Caco-2 (cell line): ENCODE results near the gene LRRC10B. TPM values are rescaled to one million over a fixed set of nuclear protein-coding genes. Genes with fewer than 3 reads are reported as not detected.

Source experiments
- BruUV-seq: library from RNA; stranded (reverse); fragments of 400-500 nt; replicated peaks from 2 replicates; lab custom pipeline; 2021; lab: Mats Ljungman, UMichigan
- CTCF ChIA-PET: fragments of 300-600 bp; sonication (Branson Sonifier 250); formaldehyde crosslinking; loops from one replicate; lab custom pipeline; 2022; ENCODE audit warnings: antibody characterized with exemption; lab: Charles Lee
- POLR2A ChIA-PET: fragments of 300-600 bp; sonication (Branson Sonifier 250); formaldehyde crosslinking; loops from one replicate; lab custom pipeline; 2022; ENCODE audit warnings: antibody characterized with exemption; lab: Charles Lee
- DNase-seq, 2 experiments: peaks; one replicate each; pipeline versions ENCODE4 v3.0.0 to v3.0.0-alpha.2; 2020 to 2022
- H3K27me3 ChIP-seq: replicated peaks from 2 replicates; pipeline ENCODE4 v1.6.0; 2011; ENCODE audit warnings: low read length; ENCODE audit not compliant: control insufficient read depth, insufficient read depth
- H3K36me3 ChIP-seq: 2 replicates; pipeline ENCODE4 v1.5.1; 2011; ENCODE audit warnings: low read length; ENCODE audit not compliant: control insufficient read depth, insufficient read depth
- H3K4me1 ChIP-seq: fragments of 250-450 bp; sonication (Bioruptor Pico); 2 replicates; pipeline ENCODE4 v1.5.1; 2020; ENCODE audit warnings: mild to moderate bottlenecking
- H3K4me3 ChIP-seq: 2 replicates; pipeline ENCODE4 v1.5.1; 2011; ENCODE audit warnings: low read depth, mild to moderate bottlenecking, control low read depth, low read length
- H3K9me3 ChIP-seq: fragments of 250-450 bp; sonication (Bioruptor Pico); 2 replicates; pipeline ENCODE4 v1.5.1; 2020; ENCODE audit warnings: mild to moderate bottlenecking, moderate library complexity
- H3K27ac Mint-ChIP-seq: one replicate; pipeline ENCODE4 v1.8.0; 2022; ENCODE audit warnings: mixed read lengths; ENCODE audit not compliant: unreplicated experiment
- H3K27me3 Mint-ChIP-seq: one replicate; pipeline ENCODE4 v1.8.0; 2022; ENCODE audit warnings: mixed read lengths; ENCODE audit not compliant: insufficient read depth, unreplicated experiment
- H3K36me3 Mint-ChIP-seq: one replicate; pipeline ENCODE4 v1.8.0; 2022; ENCODE audit warnings: mild to moderate bottlenecking, mixed read lengths; ENCODE audit not compliant: insufficient read depth, unreplicated experiment
- H3K4me1 Mint-ChIP-seq: one replicate; pipeline ENCODE4 v1.8.0; 2022; ENCODE audit warnings: low read depth, mixed read lengths; ENCODE audit not compliant: unreplicated experiment
- H3K4me3 Mint-ChIP-seq: one replicate; pipeline ENCODE4 v1.8.0; 2022; ENCODE audit warnings: mild to moderate bottlenecking, moderate library complexity, mixed read lengths; ENCODE audit not compliant: unreplicated experiment
- H3K9me3 Mint-ChIP-seq: one replicate; pipeline ENCODE4 v1.8.0; 2022; ENCODE audit warnings: mixed read lengths; ENCODE audit not compliant: unreplicated experiment
- CTCF ChIP-seq, 2 experiments: fragments of 200-600 bp in 1 of 2; IDR thresholded peaks; 1 replicate in 1 of 2; 2 replicates in 1 of 2; pipeline versions ENCODE4 v1.5.1 to v1.8.0; 2011 to 2022; ENCODE audit warnings: antibody characterized with exemption in 1 of 2, control low read depth in 1 of 2, inconsistent platforms in 1 of 2, low read depth in 1 of 2, low read length in 1 of 2, mild to moderate bottlenecking in 1 of 2, moderate library complexity in 1 of 2; ENCODE audit not compliant: insufficient read depth in 1 of 2, severe bottlenecking in 1 of 2, unreplicated experiment in 1 of 2
- intact Hi-C: fragments of 100-400 bp; cut with micrococcal nuclease; formaldehyde crosslinking; loops from one replicate; pipeline ENCODE4 v1.10.0; 2022; ENCODE audit not compliant: unreplicated experiment
- total RNA-seq: library from RNA; stranded (reverse); gene quantifications from 2 replicates; pipeline ENCODE4 v1.2.3, GENCODE V29; 2022

LRRC10B gene
- total RNA-seq, 1 experiment from 2014 or later: 0.34 TPM

DNA sequence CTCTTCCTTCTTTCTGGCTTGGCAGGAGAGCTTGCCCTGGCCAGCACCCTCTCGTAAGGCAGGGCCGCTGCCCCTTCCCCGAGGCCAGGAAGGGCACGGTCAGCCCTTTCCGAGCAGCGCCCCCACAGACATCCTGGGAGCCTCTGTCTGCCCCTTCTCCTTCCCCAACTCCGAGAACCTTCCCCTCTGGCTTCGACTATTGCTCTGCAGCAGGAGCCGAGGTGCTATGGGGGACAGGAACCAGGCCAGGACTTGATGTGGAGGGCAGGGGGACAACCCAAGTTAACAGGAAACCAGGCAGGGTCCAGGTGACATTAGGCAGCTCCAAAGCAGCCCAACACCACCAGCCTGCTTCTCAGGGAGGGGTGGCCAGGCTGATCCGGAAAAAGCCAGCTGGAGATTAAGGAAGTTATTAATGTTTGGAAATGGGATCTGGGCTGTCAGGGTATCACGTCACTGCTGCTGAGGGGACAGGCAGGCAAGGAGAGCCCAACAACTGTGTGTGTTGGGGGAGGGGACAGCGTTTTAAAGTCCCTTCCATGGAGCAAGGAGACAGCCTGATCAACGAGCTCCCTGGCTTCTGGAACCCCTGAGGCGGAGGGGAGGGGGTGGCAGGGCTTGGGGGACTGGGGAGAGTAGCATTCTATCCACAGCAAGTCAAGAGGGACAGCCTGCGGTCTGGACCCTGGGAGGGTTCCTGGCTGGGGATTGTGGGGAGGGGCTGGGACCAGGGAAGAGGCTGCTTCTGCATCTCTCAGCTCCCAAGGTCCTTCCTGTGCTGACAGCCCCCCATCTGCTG lies 45.0 kb downstream of the LRRC10B start:
- Mint-ChIP-seq H3K4me1 (peaks cover 17% of the 10 kb centered on the region), H3K9me3 (no peaks in the 10 kb centered on the region), H3K27ac (no peak overlapping the region), H3K36me3 (peaks cover 5% of the 10 kb centered on the region), H3K27me3 (no peaks in the 10 kb centered on the region), H3K4me3 (no peak overlapping the region)
- intact Hi-C loops: no loop called here
- no peak for DNase-seq
- Histone ChIP-seq H3K4me1 (no peaks in the 10 kb centered on the region; the same call in 1 of the 2 replicates), H3K9me3 (no peaks in the 10 kb centered on the region), H3K4me3 (no peak overlapping the region), H3K36me3 (no peaks in the 10 kb centered on the region), H3K27me3 (no peaks in the 10 kb centered on the region)
- CTCF ChIA-PET: no interaction called here
- BruUV-seq: no TSS peak
- TF ChIP-seq CTCF (IDR thresholded peaks at IDR 0.05; ENCODE audit: insufficient read depth in 1 of 2, low read depth in 1 of 2, low read length in 1 of 2, severe bottlenecking in 1 of 2, unreplicated experiment in 1 of 2): no peak
- POLR2A ChIA-PET: no interaction called here

GRCh38 chr11:61554172-61554988 lies 45.8 kb downstream of the LRRC10B start:
- CTCF ChIA-PET: no interaction called here
- POLR2A ChIA-PET: no interaction called here
- no peak for TF ChIP-seq CTCF (IDR thresholded peaks at IDR 0.05; ENCODE audit: insufficient read depth in 1 of 2, low read depth in 1 of 2, low read length in 1 of 2, severe bottlenecking in 1 of 2, unreplicated experiment in 1 of 2)
- H3K9me3 ChIP-seq: no peaks in the 10 kb centered on the region
- no peak overlapping the region for H3K27ac Mint-ChIP-seq
- no peak for DNase-seq
- no peak overlapping the region for H3K4me3 ChIP-seq
- BruUV-seq: no TSS peak
- H3K27me3 Mint-ChIP-seq: no peaks in the 10 kb centered on the region
- H3K4me1 Mint-ChIP-seq: peaks cover 17% of the 10 kb centered on the region
- no peak overlapping the region for H3K4me3 Mint-ChIP-seq
- H3K27me3 ChIP-seq: no peaks in the 10 kb centered on the region
- peaks cover 5% of the 10 kb centered on the region for H3K36me3 Mint-ChIP-seq
- H3K9me3 Mint-ChIP-seq: no peaks in the 10 kb centered on the region
- H3K4me1 ChIP-seq: no peaks in the 10 kb centered on the region; the same call in 1 of the 2 replicates
- no peaks in the 10 kb centered on the region for H3K36me3 ChIP-seq
- intact Hi-C loops: no loop called here

DNA sequence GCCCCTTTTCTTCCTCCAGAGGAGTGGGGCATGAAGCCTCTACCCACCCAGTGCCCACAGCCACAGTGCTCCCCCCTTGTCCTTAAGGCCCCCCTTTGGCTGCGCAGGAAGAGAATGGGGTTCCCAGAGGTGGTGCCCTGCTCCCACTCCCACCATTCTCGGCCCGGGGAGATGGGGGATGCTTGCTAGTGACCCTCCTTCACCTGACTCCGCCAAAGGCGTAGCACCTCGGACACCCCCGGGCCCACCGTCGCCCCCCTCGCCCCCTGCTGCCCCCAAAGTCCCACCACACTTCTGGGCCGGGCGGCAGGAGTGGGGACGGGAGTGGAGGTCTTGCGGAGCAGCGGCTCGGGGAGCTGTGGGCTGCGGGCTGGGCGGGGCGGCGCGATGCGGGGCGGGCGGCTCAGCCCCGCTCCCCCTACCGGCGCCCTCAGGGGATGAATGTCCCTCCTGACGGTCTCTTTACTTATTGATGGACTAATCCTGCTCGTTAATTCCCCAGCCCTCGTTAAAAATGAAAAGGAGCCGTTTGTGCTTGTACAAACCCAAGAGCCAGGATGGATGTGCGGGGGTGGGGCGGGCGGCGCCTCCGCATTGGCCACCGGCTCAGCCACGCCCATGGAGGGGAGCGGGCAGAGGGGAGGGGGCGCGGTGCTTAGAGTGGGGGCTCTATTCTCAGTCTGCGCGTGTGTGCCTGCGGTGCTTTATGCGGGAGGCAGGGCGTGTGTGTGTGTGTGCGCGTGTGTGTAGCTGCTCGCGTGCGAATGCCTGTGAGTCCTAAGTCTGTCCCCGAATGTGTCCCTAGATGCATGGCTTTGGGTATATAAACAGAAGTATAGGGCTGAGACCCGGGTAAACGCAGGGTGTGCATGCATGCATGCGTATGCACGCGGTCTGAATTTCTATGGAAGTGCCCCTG lies 46.8 kb downstream of the LRRC10B start:
- intact Hi-C loops: no loop called here
- Histone ChIP-seq H3K9me3 (no peaks in the 10 kb centered on the region), H3K27me3 (no peaks in the 10 kb centered on the region), H3K4me1 (no peaks in the 10 kb centered on the region; the same call in 1 of the 2 replicates), H3K36me3 (no peaks in the 10 kb centered on the region), H3K4me3 (no peak overlapping the region)
- DNase-seq: no peak
- H3K27me3 Mint-ChIP-seq: no peaks in the 10 kb centered on the region
- no TSS peak for BruUV-seq
- POLR2A ChIA-PET: no interaction called here
- no peak for TF ChIP-seq CTCF (IDR thresholded peaks at IDR 0.05; ENCODE audit: insufficient read depth in 1 of 2, low read depth in 1 of 2, low read length in 1 of 2, severe bottlenecking in 1 of 2, unreplicated experiment in 1 of 2)
- peaks cover 17% of the 10 kb centered on the region for H3K4me1 Mint-ChIP-seq
- CTCF ChIA-PET: no interaction called here
- no peak overlapping the region for H3K27ac Mint-ChIP-seq
- H3K4me3 Mint-ChIP-seq: no peak overlapping the region
- no peaks in the 10 kb centered on the region for H3K9me3 Mint-ChIP-seq
- peaks cover 5% of the 10 kb centered on the region for H3K36me3 Mint-ChIP-seq
